Stomach (tissue), 4 donors: ENCODE data around the gene CRACR2A.

Experiments used
- EP300 ChIP-seq: sonication (generic); formaldehyde crosslinking; IDR thresholded peaks from one replicate; pipeline ENCODE4 v1.6.1; 2017; ENCODE audit warnings: antibody characterized with exemption
- POLR2A ChIP-seq, 4 donors: fragments of 450-650 bp; IDR thresholded peaks; one replicate each; pipeline ENCODE4 v1.6.1; 2016; ENCODE audit warnings: antibody characterized with exemption in 4 of 4, control low read depth in 2 of 4, mild to moderate bottlenecking in 1 of 4, moderate library complexity in 1 of 4
- TF ChIP-seq, protein P1 (sequence below), 7 experiments: fragments of 450-650 bp in 4 of 7; fragments of 200-600 bp in 3 of 7; sonication (generic) in 3 of 7; IDR thresholded peaks; one replicate each; pipeline ENCODE4 v1.5.1; 2016 to 2019; ENCODE audit warnings: antibody characterized with exemption in 7 of 7, control low read depth in 2 of 7, mild to moderate bottlenecking in 1 of 7

GRCh38 chr12:3655328-3655900, 97.5 kb downstream of the CRACR2A start:
- TF ChIP-seq, protein P1, sequence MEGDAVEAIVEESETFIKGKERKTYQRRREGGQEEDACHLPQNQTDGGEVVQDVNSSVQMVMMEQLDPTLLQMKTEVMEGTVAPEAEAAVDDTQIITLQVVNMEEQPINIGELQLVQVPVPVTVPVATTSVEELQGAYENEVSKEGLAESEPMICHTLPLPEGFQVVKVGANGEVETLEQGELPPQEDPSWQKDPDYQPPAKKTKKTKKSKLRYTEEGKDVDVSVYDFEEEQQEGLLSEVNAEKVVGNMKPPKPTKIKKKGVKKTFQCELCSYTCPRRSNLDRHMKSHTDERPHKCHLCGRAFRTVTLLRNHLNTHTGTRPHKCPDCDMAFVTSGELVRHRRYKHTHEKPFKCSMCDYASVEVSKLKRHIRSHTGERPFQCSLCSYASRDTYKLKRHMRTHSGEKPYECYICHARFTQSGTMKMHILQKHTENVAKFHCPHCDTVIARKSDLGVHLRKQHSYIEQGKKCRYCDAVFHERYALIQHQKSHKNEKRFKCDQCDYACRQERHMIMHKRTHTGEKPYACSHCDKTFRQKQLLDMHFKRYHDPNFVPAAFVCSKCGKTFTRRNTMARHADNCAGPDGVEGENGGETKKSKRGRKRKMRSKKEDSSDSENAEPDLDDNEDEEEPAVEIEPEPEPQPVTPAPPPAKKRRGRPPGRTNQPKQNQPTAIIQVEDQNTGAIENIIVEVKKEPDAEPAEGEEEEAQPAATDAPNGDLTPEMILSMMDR (IDR thresholded peaks at IDR 0.05), result no peak
- TF ChIP-seq POLR2A (IDR thresholded peaks at IDR 0.05) (no peak), EP300 (no peak)
